Stomach smooth muscle (tissue), 2 donors: Measurements from ENCODE around the gene AKAP6.

ENCODE experiments used
- H3K27ac ChIP-seq: one replicate; pipeline ENCODE4 v1.7.0; 2013; ENCODE audit warnings: mild to moderate bottlenecking, low read length, inconsistent platforms
- H3K27me3 ChIP-seq, 2 donors: one replicate each; pipeline ENCODE4 v1.7.0; 2013; ENCODE audit warnings: low read length in 2 of 2; ENCODE audit not compliant: insufficient read depth in 2 of 2, control insufficient read depth in 1 of 2
- H3K36me3 ChIP-seq, 2 donors: one replicate each; pipeline ENCODE4 v1.7.0; 2013; ENCODE audit warnings: low read length in 2 of 2; ENCODE audit not compliant: control insufficient read depth in 2 of 2, insufficient read depth in 2 of 2
- H3K4me1 ChIP-seq: one replicate; pipeline ENCODE4 v1.7.0; 2013; ENCODE audit warnings: low read length; ENCODE audit not compliant: control insufficient read depth, insufficient read depth
- H3K4me3 ChIP-seq, 2 donors: one replicate each; pipeline ENCODE4 v1.7.0; 2013; ENCODE audit warnings: low read length in 2 of 2
- H3K9ac ChIP-seq, 2 donors: one replicate each; pipeline ENCODE4 v1.7.0; 2013; ENCODE audit warnings: low read length in 2 of 2, mild to moderate bottlenecking in 1 of 2
- H3K9me3 ChIP-seq, 2 donors: one replicate each; pipeline ENCODE4 v1.7.0; 2013; ENCODE audit warnings: low read length in 2 of 2; ENCODE audit not compliant: control insufficient read depth in 2 of 2
- donor health status: healthy.
- donor health status: Pancreatic carcinoma.

AKAP6 gene

GRCh38 chr14:32564596-32564995 lies 235.5 kb downstream of the AKAP6 start:
- H3K9ac ChIP-seq, result no peak overlapping the region
- H3K27ac ChIP-seq, result no peak overlapping the region
- H3K36me3 ChIP-seq, result no peaks in the 10 kb centered on the region
- H3K27me3 ChIP-seq, result no peaks in the 10 kb centered on the region
- no peak overlapping the region for H3K4me3 ChIP-seq
- H3K9me3 ChIP-seq, result no peaks in the 10 kb centered on the region
- peaks cover 12% of the 10 kb centered on the region for H3K4me1 ChIP-seq

GRCh38 chr14:32565256-32565655 lies 236.2 kb downstream of the AKAP6 start:
- Histone ChIP-seq H3K4me1 (peaks cover 12% of the 10 kb centered on the region), H3K27me3 (no peaks in the 10 kb centered on the region), H3K9ac (no peak overlapping the region), H3K36me3 (no peaks in the 10 kb centered on the region), H3K4me3 (no peak overlapping the region), H3K27ac (peak overlapping the region; percentile 38), H3K9me3 (no peaks in the 10 kb centered on the region)

- H3K4me3 ChIP-seq, result no peak overlapping the region
- H3K27ac ChIP-seq, result no peak overlapping the region
- no peaks in the 10 kb centered on the region for H3K27me3 ChIP-seq
- H3K9me3 ChIP-seq, result no peaks in the 10 kb centered on the region
- H3K9ac ChIP-seq, result no peak overlapping the region
- peaks cover 8% of the 10 kb centered on the region for H3K4me1 ChIP-seq
- H3K36me3 ChIP-seq, result no peaks in the 10 kb centered on the region
Observed at GRCh38 chr14:32567543-32568384, 238.7 kb downstream of the AKAP6 start.

GRCh38 chr14:32571551-32571950 lies 242.5 kb downstream of the AKAP6 start:
- H3K4me3 ChIP-seq, result no peak overlapping the region
- no peaks in the 10 kb centered on the region for H3K9me3 ChIP-seq
- no peaks in the 10 kb centered on the region for H3K4me1 ChIP-seq
- H3K36me3 ChIP-seq, result no peaks in the 10 kb centered on the region
- no peak overlapping the region for H3K9ac ChIP-seq
- H3K27ac ChIP-seq, result no peak overlapping the region
- H3K27me3 ChIP-seq, result no peaks in the 10 kb centered on the region

GRCh38 chr14:32571995-32572866 lies 243.1 kb downstream of the AKAP6 start:
- H3K9ac ChIP-seq, result no peak overlapping the region
- H3K4me3 ChIP-seq, result no peak overlapping the region
- H3K9me3 ChIP-seq, result no peaks in the 10 kb centered on the region
- no peaks in the 10 kb centered on the region for H3K4me1 ChIP-seq
- no peak overlapping the region for H3K27ac ChIP-seq
- H3K27me3 ChIP-seq, result no peaks in the 10 kb centered on the region
- no peaks in the 10 kb centered on the region for H3K36me3 ChIP-seq

GRCh38 chr14:32572867-32573150 lies 243.7 kb downstream of the AKAP6 start:
- Histone ChIP-seq H3K4me3 (no peak overlapping the region), H3K27ac (no peak overlapping the region), H3K36me3 (no peaks in the 10 kb centered on the region), H3K27me3 (no peaks in the 10 kb centered on the region), H3K9ac (no peak overlapping the region), H3K9me3 (no peaks in the 10 kb centered on the region), H3K4me1 (no peaks in the 10 kb centered on the region)

GRCh38 chr14:32574269-32574668 lies 245.2 kb downstream of the AKAP6 start:
- Histone ChIP-seq H3K9ac (no peak overlapping the region), H3K27ac (no peak overlapping the region)

GRCh38 chr14:32576088-32576795 lies 247.1 kb downstream of the AKAP6 start:
- Histone ChIP-seq H3K27me3 (no peaks in the 10 kb centered on the region), H3K27ac (no peak overlapping the region), H3K4me3 (peak overlapping the region; percentile 55 to 58), H3K36me3 (no peaks in the 10 kb centered on the region), H3K9me3 (no peaks in the 10 kb centered on the region), H3K9ac (peak overlapping the region in 1 of 2 donors; percentile 23), H3K4me1 (no peaks in the 10 kb centered on the region)

More at GRCh38 chr14:32574269-32574668, 245.2 kb downstream of the AKAP6 start:
- Histone ChIP-seq H3K36me3 (no peaks in the 10 kb centered on the region), H3K9me3 (no peaks in the 10 kb centered on the region), H3K4me1 (no peaks in the 10 kb centered on the region), H3K4me3 (no peak overlapping the region), H3K27me3 (no peaks in the 10 kb centered on the region)

GRCh38 chr14:32576977-32577376 lies 247.9 kb downstream of the AKAP6 start:
- Histone ChIP-seq H3K36me3 (no peaks in the 10 kb centered on the region), H3K27me3 (no peaks in the 10 kb centered on the region), H3K9ac (no peak overlapping the region), H3K4me1 (no peaks in the 10 kb centered on the region), H3K27ac (no peak overlapping the region), H3K4me3 (no peak overlapping the region), H3K9me3 (no peaks in the 10 kb centered on the region)

GRCh38 chr14:32578181-32578580 lies 249.1 kb downstream of the AKAP6 start:
- Histone ChIP-seq H3K4me3 (no peak overlapping the region), H3K36me3 (no peaks in the 10 kb centered on the region), H3K9ac (no peak overlapping the region), H3K27ac (no peak overlapping the region), H3K27me3 (no peaks in the 10 kb centered on the region), H3K4me1 (no peaks in the 10 kb centered on the region), H3K9me3 (no peaks in the 10 kb centered on the region)
